ENCODE measurements around the gene IQGAP2.

IQGAP2 gene

DNA sequence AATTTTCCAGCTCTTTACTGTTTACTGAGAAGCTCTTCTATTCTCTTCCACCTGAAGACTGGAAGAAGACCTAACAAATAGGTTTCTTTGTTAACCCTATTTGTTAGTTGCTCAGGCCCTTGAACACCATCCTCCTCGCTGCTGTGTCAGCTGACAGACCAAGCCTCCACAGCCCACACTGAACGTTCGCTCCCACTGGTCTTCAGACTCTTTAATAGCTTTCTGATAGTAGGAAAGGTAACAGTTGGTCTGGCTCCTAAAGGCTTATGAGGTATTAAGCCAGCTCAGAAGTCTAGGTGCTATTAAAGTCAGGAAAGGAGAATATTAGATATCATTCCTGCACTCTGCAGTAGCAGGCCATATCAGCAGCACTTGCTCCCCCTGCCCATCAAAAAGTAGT is 289.6 kb downstream of the IQGAP2 start:
- no peak for DNase-seq

DNA sequence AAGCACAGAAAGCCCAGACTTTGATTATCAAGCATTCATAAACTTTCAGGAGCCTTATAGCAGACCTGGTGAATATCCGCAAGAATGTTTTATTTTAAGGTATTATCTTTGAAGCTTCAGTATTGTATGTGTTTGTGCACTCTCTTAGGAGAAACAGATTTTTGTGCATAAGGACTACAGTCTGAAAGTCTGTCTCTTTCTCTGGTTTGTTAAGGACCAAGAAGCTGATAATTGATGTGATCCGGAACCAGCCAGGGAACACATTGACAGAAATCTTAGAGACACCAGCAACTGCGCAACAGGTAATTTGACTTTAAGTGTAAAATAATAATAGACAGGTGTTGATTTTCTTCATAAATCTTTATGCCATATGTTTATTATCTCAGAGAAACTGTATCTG is 290.1 kb downstream of the IQGAP2 start:
- DNase-seq = no peak

DNA sequence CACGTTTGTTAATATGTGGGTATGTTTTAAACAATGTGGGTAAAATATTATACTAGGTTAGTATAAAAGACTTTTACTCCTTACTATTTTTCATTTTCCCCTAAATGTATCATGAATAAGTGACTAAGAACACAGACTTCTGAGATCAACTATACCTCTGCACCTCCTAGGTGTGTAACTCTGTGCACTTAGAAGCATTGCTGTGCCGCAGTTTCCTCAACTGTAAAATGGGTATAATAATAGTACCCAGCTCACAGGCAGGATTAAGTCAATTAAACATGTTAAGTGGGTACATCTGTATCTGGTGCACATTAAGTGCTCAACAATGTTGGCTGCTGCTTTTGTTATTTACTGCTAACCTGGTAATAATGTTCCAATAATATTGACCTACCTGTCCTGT is 291.2 kb downstream of the IQGAP2 start:
- DNase-seq = no peak

DNA sequence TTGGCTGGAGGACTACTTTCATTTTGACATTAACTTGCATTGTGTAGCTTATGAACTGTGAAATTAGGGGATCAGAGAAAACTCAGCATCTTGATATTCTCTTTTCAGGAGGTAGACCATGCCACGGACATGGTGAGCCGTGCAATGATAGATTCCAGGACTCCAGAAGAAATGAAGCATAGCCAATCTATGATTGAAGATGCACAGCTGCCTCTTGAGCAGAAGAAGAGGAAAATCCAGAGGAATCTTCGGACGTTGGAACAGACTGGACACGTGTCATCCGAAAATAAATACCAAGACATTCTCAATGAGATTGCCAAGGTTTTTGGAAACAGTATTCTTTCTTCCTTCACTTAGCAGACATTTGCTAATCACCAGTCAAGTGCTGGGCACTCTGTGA is 292.3 kb downstream of the IQGAP2 start:
- DNase-seq = no peak

DNA sequence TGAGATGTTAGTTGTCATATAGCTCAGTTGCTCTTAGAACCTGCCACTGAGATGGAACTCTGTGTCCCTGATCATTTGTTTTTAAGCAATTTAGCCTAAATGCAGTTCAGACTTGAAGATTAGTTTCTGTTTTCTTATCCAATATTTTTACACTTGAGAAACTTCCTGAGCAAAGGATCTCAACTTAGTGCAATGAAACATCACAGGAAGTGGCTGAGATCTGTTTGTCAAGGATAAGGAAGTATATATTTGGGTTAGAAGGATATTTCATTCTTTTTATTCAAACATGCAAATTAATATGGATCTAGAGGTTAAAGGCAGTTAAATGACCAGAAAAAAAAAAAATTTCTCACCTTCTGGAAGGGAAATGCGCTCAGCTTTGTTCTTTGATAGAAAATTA is 293.2 kb downstream of the IQGAP2 start:
- no peak for DNase-seq

DNA sequence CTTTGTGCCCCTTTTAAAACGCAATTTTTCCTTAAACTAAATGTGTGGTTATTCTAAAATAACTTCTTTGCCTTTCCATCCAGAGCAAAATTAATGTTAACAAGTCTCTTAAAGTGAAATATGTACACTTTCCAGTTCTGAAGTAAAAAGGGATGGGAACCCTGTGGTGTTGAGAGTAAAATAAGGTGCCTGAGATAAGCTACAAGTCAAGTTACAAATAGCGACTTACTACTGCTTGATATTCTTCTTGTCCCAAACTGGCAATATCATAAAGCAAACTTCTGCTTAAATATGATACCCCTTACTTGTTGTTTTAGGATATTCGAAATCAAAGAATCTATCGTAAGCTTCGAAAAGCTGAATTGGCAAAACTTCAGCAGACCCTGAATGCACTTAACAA is 294.6 kb downstream of the IQGAP2 start:
- DNase-seq = no peak

DNA sequence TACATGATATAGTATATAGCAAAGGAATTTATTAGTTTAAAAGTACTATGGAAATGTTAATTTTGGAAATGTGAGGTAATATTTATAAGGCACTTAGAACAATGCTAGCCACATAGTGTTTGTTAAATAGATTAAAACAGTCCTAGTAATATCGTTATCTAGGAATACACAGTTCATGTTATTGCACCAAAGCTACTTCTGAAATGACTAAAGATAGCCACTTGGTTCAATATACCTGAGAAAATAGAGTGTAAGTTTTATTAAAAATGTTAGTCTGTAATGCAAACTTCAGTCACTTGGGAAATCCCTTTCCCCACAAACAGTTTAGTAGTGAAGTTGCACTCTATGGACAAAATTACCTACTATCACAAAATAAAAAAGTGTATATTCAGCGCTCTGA is 297.5 kb downstream of the IQGAP2 start:
- DNase-seq = no peak

DNA sequence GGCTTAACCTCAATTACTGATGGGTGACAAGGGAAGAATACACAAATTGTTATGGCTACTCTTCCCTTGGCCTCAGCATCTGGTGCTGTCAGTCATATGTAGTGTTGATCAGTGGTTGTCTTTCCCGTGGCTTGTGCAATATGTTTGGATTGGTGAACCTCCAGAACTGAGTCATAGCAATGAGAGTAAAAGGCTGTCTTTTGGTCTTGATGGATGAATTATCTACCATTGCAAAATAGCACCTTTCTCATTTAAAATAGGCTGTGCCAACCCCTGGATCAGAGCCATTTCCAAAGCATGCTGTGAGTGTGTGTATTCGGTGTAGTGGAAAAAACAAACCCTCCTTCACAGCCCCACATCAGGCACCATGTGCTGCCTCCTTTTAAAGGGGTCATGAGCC is 298.2 kb downstream of the IQGAP2 start:
- no peak for DNase-seq

DNA sequence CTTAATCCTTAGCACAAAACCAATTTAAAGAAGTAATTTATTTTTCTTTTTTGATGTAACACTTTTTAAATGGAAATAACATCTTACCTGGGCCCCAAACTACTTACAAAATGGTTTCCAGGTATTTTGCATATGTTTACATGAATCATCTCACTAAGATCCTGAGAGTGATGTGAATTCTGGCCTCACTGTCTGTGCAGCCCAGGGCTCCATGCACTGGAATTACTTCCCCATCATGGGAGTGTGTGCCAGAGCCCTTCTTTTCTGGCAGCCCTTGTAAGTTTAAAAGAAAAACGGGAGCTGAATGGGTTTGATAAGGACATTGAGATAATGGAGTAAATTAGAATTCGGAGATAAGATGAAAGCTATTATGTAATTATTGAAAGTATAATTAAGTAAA is 300.6 kb downstream of the IQGAP2 start:
- DNase-seq = no peak

DNA sequence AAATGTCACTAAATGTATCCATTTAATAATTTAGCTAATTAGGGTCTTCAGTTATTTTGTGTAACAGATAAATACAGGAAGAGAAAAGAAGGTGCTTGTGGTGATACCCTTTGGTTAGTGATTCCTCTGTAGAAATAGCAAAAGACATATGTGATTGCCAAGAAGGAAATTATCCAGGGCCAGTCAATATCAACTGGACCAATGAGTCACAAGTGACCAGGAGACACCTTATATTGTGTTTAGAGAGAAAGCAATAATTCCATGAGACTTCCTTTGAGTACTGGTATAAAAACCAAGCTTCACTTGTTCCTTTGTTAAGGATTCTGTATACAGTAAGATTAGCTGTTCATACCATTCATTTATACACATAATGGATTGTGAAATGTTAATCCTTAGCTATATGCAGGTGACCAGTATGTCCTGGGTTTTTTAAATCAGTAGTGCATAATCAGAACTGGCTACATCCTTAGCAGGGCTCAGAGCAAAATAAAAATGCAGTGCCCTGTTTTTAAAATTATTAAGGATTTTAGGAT is 301.1 kb downstream of the IQGAP2 start:
- no peak for DNase-seq

DNA sequence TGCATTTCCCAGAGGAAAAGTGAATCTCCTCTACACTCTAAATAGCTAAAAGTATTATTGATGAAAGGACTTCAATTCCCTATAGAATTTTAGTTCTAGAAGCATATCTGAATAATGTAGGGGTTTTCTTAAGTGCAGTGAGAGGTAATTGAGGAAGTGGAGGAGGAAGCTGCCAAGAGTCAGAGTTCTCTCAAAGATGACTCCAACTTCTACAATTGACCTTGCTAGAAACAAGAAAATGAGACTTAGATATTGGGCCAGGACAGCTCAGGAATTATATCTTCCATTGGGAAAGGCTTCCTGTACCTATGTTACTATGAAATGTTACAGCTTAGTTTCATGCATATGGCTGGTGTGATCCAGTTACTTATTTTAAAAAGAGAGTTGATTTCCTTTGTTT is 302.5 kb downstream of the IQGAP2 start:
- no peak for DNase-seq

DNA sequence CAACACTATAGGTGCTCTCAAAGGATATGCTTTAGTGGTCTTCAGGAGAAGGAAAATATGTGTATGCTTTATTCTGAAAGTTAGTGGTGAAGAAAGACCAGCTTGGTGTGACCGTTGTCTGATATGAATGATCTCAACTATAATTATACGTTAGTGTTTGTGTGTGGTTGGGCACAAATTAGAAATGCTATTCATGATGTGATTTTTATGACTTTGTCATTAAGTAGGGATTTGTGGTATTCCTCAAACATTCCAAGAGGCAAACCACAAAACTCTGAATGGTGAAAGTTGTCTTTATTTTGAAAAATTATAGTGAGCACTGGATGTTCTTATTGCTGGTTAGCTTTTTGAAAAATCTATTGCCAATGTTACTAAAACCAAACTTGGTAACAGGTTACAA is 306.7 kb downstream of the IQGAP2 start:
- no peak for DNase-seq

DNA sequence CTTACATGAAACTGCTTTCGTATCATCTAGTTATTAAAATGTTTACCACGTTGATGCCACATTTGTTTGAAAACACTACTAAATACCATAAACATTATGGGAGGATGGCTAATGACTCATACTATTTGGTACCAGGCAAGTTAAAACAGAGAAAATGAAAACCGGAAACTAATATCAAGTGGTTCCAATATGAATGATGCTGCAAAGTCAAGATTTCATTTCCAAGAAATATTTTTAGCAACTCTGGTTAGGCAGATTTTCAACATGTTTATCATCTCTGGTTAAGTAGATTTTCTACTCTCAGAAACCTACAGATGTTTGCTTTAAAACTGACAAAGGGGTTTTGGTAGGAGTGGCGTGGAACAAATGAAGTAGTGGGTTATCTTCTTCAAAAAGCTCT is 307.9 kb downstream of the IQGAP2 start:
- DNase-seq = no peak

DNA sequence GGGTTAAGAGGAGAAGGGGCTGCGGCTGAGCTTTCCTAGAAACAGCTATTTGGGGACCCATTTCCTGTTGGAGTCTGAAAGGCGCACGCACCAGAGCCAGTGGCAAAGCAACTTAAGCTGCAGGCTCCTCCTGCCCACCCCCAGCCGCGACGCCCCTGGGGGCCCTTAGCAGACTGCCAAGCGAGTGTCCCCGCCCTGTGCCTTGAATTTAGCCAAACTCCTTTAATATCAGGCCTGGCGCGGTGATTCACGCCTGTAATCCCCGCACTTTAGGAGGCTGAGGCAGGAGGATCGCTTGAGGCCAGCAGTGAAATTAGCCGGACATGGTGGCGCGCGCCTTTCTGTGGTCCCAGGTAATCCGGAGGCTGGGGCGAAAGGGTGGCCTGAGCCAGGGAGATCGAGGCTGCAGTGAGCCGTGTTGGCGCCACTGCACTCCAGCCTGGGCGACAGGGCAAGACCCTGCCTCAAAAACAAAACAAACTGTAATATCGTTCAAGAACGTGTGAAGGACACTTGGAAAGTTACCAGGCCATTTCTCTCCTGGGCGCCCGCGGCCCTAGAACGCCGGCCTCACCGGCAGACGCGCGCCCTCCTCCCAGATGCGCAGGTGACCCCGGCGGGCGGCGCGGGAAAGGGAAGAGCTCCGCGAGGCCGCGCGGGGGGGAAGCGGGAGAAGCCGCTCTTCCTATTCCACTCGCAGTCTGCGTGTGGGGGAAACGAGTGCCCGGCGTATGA is 311.8 kb downstream of the IQGAP2 start:
- no peak for DNase-seq

DNA sequence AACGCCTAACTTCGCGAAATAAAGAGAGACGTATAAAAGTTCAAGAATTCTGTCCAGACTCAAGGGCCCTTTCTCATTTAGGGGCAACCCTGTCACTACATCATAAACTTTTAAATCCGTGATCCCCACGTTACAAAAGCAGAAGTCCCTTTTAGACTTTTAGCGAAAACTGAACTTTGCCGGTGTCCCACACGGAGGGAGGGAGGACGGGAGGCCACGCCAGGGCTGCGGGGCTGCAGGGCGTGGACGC is 312.3 kb downstream of the IQGAP2 start:
- DNase-seq = no peak

DNA sequence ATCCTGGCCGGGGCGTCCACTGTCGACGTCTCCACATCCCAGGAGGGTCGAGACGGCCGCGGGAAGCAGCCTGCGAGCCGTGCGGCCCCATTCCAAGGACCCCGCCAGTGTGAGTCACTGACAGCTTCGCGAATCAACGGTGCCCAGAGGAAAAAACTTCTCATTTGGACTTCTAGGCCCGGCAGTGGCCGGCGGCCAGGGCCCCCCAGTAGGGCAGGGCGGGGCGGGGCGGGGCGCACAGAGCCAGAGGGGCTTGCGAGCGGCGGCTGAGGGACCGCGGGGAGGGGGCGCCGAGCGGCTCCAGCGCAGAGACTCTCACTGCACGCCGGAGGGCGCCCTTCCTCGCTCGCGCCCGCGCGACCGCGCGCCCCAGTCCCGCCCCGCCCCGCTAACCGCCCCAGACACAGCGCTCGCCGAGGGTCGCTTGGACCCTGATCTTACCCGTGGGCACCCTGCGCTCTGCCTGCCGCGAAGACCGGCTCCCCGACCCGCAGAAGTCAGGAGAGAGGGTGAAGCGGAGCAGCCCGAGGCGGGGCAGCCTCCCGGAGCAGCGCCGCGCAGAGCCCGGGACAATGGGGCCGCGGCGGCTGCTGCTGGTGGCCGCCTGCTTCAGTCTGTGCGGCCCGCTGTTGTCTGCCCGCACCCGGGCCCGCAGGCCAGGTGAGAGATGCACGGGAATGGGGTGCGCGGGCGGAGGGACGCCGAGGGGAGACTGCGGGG is 312.8 kb downstream of the IQGAP2 start, which contains the start of gene F2R:
TSS of gene F2R (plus strand) at position 391 of the 720 bp plus-strand sequence. CDS start at position 573, 182 bp downstream.
- no peak for DNase-seq

DNA sequence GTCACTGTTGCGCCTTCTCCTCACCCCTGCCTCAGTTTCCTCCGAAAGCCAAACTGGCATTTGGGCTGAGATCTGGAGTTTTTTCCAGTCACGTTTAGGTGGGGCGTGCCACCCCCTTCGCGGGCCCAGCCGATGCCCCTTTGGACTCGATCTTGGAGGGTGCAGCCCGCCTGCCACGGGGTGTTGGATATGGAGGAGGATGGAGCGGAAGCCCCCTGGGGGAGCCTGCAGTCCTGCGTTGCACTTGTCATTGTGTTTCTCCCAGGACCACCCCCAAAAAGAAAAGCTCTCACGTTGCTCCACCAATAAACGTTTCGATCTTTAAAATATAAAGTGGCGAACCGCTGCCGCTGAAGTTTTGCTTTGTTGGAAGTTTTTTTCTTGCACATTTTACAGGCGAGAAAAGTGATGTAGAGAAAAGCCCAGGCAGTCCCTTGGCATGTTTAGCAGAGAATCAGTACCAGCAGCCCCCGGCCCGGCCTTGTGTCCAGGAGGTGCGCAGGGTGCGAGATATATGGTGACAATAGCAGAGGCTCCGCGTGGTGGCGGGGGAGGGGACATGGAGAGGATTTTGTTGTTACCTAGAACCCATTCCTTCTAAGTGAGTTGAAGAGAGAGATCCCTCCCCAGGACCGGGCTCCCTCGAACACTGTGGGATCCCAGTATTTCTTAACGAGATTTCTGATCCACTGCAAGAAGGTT is 313.5 kb downstream of the IQGAP2 start:
- DNase-seq = no peak

DNA sequence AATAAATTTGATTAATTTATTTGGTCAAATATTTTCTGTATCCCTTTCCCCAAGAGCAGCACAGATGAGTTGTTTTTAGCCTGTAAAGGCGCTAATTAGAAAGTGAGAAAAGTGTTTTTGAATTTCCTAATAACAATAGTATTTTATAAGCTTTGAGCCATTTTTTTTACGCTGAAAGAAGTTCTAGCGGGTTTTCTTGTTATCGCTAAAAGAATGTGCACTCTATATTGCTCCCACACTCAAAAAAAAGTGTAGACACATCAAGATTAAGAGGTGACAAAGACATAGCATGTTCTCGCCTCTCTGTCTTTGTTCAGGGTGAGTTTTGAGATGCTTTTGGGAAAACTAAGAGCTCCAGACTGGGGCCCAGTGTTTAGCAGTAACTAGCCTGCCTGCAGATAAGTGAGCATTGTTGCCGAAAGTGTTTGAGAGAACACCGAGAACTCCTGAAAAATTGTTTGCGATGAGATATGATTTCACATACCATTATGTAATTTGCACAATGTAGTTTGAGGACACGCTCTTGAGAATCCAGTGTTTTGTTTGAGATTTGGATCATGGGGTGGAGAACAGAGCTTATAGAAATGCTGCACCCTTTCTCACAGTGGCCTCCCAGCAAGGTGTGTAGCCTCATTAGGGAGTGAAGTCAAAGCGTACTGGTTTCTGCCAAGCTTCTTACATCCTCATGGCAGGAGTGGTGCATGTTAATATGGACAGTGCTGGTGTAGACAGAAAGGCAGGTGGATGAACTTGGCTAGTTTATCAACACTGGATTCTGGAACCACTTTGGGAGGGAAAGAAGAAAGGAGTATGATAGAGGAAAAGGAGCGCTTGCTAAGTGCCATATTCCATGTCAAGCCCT is 314.4 kb downstream of the IQGAP2 start:
- DNase-seq = no peak

DNA sequence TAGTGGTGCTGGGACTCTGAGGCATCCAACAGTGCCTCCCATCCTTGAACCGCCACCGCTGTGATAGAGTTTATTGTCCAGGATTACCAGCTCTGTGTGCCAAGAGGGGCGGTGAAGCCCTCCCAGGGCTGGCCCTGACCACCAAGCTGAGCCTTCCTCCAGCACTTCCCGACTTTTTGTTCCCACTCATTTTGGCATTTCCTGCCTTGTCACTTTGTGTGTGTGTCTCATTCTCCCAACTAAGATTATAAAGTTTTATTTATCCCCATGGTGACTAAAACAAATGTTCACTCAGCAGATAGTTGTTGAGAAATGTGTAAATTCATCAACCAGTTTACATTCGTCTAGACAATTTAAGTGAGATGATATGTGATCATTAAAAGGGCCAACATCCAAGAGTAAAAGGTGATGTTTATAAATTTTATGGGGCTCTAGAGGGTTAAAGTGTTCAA is 315.3 kb downstream of the IQGAP2 start:
- no peak for DNase-seq

DNA sequence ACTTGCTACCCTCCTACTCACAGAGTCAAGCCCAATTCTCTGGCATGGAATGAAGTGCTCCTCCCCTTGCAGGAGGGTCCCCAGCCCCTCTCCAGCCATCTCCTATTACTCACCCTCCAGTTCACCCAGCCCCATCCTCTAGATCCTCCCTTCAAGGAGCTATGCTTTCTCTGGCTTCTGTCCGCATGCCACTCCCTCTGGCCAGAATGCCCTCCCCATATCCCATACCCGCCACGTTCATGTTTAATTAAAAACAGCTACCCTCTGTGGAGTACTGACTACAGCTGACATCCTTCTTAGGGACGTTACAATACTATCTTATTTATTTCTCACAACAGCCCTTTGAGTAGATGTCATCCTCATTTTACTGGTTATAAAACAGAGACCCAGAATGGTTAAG is 315.8 kb downstream of the IQGAP2 start:
- no peak for DNase-seq

DNA sequence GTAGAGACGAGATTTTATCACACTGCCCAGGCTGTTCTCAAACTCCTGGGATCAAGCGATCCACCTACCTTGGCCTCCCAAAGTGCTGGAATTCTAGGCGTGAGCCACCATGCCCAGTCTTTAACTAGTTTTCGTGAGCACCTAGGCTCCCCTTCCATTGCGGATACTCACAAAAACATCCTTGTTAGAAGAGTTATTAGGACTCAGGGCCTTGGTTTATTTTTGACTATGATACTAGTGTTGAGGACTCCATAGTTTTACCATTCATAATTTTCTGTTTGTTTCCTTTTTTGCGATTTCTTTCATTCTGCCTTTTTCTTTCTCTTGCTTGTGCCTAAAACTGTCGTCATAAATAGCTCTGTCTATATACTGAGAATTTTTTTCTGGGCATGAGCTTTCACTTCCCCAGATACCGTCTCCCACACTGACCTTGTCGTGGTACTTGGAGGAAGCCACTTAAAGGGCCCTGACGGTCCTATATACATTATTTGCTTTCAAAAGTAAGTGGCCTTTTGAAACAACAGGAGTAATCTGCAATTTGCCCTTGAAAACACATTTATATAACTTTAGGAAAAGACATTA is 318.0 kb downstream of the IQGAP2 start:
- DNase-seq = no peak

DNA sequence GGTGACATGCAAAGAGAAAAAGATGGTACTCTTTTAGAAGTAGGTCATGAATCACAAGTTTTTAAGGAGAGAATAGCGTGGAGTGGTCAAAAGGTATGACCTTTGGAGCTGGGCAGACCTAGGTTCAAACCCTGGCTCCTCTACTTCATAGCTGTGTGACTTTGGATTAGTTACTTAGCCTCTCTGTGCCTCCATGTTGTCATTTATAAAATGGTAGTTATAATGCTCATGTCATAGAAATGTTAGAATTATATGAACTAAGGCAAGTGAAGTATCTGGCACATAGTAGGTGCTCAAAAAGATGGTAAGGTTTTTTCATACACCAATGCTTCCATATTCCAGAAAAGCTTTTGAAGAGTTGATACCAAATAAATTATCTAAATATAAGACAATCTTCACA is 320.2 kb downstream of the IQGAP2 start:
- DNase-seq = no peak

DNA sequence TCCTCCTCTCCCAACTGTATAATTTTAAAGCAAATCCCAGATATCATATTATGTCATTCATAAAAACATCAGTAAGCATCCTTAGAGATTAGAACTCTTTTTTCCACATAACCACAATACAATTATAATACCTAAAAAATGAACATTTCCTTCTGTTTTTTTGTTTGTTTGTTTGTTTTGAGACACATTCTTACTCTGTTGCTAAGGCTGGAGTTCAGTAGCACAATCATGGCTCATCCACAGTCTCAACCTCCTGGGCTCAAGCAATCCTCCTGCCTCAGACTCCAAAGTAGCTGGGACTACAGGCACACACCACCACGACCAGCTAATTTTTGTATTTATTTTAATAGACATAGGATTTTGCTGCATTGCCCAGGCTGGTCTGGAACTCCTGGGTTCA is 320.8 kb downstream of the IQGAP2 start:
- DNase-seq = no peak
